Nephron progenitor cell (in vitro differentiated cells): Measurements from ENCODE around the gene PPCDC.

ENCODE experiments used
- DNase-seq: peaks from one replicate; pipeline ENCODE4 v3.0.0; 2021
- H3K27ac Mint-ChIP-seq: 2 replicates; pipeline ENCODE4 v1.8.0; 2021; ENCODE audit warnings: mild to moderate bottlenecking, moderate library complexity, mixed read lengths
- H3K27me3 Mint-ChIP-seq: 2 replicates; pipeline ENCODE4 v1.8.0; 2021; ENCODE audit warnings: mild to moderate bottlenecking, low read depth, mixed read lengths; ENCODE audit not compliant: poor library complexity
- H3K36me3 Mint-ChIP-seq: 2 replicates; pipeline ENCODE4 v1.8.0; 2021; ENCODE audit warnings: low read depth, mixed read lengths
- H3K4me1 Mint-ChIP-seq: 2 replicates; pipeline ENCODE4 v1.8.0; 2021; ENCODE audit warnings: mixed read lengths
- H3K4me3 Mint-ChIP-seq: 2 replicates; pipeline ENCODE4 v1.8.0; 2021; ENCODE audit warnings: mild to moderate bottlenecking, moderate library complexity, mixed read lengths
- H3K9me3 Mint-ChIP-seq: 2 replicates; pipeline ENCODE4 v1.8.0; 2021; ENCODE audit warnings: mild to moderate bottlenecking, moderate library complexity, mixed read lengths
- TF ChIP-seq, protein P1 (sequence below): fragments of 200-600 bp; sonication (generic); IDR thresholded peaks from 2 replicates; pipeline ENCODE4 v1.5.0; 2021; ENCODE audit warnings: antibody characterized with exemption

The PPCDC gene

DNA sequence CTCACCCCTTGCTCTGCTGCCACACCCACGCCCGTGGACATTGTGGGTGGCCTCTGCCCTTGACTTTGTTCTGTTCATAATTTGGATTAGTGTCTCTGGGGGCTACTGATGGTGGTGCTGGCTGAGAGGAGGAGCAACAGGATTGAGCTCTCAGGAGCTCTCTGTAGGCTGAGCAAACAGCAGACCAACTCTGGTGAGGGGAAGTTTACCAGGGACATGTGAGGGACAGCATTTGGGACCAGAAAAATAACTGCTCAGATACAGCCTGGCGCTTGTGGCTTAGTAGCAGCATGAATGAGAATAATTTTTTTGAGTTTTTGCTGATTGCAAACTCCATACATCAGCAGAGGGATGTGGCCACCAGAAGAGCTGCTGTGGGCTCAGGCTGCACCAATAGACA is 14.8 kb downstream of the PPCDC start:
- Mint-ChIP-seq H3K27me3 (peaks cover 3% of the 10 kb centered on the region), H3K9me3 (no peaks in the 10 kb centered on the region), H3K4me1 (peaks cover 56% of the 10 kb centered on the region), H3K27ac (no peak overlapping the region), H3K4me3 (no peak overlapping the region), H3K36me3 (peaks cover 46% of the 10 kb centered on the region)
- TF ChIP-seq, protein P1, sequence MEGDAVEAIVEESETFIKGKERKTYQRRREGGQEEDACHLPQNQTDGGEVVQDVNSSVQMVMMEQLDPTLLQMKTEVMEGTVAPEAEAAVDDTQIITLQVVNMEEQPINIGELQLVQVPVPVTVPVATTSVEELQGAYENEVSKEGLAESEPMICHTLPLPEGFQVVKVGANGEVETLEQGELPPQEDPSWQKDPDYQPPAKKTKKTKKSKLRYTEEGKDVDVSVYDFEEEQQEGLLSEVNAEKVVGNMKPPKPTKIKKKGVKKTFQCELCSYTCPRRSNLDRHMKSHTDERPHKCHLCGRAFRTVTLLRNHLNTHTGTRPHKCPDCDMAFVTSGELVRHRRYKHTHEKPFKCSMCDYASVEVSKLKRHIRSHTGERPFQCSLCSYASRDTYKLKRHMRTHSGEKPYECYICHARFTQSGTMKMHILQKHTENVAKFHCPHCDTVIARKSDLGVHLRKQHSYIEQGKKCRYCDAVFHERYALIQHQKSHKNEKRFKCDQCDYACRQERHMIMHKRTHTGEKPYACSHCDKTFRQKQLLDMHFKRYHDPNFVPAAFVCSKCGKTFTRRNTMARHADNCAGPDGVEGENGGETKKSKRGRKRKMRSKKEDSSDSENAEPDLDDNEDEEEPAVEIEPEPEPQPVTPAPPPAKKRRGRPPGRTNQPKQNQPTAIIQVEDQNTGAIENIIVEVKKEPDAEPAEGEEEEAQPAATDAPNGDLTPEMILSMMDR = no peak
- DNase-seq = no peak

DNA sequence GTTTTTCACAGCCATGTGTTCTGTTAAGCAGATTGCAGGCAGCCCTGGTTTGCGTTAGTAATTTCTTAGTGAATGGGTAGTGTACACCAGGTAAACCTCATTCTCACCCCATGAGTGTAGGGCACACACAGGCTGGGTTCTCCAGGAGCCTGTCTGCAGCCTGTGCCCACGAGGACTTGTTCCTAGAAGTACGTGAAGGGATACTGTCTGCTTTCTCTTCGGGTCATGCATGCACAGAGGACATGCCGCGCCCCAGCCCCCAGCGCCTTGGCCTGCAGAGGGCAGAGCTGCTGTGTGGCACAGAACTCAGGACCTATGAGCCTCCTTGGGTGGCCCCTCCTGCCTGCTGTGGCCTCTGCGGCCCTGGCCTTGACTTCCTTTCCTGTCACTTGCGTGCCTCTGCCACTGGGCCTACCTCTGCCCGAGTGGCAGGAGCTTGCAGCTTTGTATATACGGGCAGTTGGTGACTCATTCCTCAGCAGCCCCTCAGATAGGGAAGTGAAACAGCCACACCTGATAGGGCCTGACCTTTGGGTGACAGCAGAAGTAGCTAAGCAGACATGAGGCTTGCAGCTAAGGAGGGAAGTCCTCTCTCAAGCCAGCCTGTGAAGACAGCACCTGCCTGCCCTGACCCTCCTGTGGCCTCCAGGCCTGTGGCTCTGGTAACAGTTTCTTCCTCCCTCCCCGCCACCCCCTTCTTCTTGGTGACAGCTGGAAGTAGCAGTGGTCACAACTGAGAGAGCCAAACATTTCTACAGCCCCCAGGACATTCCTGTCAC is 19.5 kb downstream of the PPCDC start:
- TF ChIP-seq, protein P1 = peak; percentile 25
- Mint-ChIP-seq H3K4me1 (peaks cover 68% of the 10 kb centered on the region), H3K9me3 (no peaks in the 10 kb centered on the region), H3K36me3 (peaks cover 19% of the 10 kb centered on the region), H3K27ac (peak overlapping the region; percentile 71), H3K27me3 (peaks cover 8% of the 10 kb centered on the region), H3K4me3 (no peak overlapping the region)
- peak; percentile 46 for DNase-seq

DNA sequence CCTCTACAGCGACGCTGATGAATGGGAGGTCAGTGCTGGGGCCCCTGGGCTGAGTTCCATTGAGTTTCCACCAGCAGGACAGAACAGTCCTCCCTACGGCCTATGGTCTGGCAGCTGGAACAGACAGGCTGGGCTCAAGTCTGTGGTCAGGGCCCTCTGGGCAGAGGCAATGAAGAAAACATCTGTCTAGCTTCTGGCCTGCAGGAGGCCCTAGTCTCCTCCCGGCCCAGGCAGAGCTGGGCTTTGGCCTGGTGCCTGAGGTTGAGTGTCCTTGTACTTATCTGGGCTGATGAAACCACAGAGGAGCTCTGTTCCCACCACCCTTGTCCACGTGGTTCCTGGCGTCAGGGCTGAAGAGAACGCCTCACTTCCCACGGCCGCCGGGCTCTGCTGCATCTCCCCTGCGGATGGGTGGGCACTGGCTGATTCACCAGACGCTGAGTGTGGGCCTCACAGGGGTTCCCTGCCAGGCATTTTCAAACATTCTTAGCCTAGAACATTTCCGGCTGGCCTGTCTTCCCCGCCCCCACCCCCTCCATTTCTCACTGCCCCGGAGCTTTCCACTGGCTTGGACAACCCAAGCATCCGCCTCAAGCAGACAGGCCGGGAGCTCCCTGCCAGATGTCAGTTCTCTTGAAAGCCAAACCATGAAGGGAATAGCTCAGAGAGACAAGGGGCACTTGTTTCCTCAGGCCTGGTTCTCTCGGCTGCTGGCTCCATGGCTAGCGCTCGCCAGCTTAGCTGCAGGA is 20.3 kb downstream of the PPCDC start:
- Mint-ChIP-seq H3K4me3 (no peak overlapping the region), H3K4me1 (peaks cover 61% of the 10 kb centered on the region), H3K27me3 (peaks cover 4% of the 10 kb centered on the region), H3K27ac (peak overlapping the region; percentile 71), H3K36me3 (peaks cover 12% of the 10 kb centered on the region), H3K9me3 (no peaks in the 10 kb centered on the region)
- TF ChIP-seq, protein P1 = no peak
- no peak for DNase-seq

DNA sequence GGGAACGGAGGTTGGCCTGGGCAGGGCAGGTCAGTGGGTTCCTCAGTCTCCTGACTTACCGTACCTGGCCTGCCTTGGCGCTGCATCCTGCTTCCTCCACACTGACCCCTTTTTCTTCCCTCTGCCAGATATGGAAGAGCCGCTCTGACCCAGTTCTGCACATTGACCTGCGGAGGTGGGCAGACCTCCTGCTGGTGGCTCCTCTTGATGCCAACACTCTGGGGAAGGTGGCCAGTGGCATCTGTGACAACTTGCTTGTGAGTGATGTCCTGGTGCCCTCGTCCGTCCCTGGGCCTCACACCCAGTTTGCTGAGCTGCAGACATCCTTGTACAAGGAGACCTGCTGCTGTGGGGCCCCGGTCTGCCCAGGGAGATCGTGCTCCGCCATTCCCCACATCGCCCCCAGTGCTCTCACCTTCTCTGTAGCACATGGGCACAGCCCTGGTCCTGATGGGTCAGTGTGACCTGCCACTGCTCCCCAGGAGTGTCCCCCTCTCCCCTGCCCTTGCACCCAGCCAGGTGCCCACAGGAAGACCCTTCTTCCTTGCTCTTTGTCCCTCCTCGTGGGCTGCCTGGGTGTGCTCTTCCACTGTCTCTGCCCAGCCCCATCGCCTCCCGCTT is 21.0 kb downstream of the PPCDC start:
- Mint-ChIP-seq H3K9me3 (no peaks in the 10 kb centered on the region), H3K4me3 (no peak overlapping the region), H3K27ac (no peak overlapping the region), H3K36me3 (peaks cover 6% of the 10 kb centered on the region), H3K27me3 (peaks cover 4% of the 10 kb centered on the region), H3K4me1 (peaks cover 54% of the 10 kb centered on the region)
- TF ChIP-seq, protein P1 = no peak
- DNase-seq = no peak

DNA sequence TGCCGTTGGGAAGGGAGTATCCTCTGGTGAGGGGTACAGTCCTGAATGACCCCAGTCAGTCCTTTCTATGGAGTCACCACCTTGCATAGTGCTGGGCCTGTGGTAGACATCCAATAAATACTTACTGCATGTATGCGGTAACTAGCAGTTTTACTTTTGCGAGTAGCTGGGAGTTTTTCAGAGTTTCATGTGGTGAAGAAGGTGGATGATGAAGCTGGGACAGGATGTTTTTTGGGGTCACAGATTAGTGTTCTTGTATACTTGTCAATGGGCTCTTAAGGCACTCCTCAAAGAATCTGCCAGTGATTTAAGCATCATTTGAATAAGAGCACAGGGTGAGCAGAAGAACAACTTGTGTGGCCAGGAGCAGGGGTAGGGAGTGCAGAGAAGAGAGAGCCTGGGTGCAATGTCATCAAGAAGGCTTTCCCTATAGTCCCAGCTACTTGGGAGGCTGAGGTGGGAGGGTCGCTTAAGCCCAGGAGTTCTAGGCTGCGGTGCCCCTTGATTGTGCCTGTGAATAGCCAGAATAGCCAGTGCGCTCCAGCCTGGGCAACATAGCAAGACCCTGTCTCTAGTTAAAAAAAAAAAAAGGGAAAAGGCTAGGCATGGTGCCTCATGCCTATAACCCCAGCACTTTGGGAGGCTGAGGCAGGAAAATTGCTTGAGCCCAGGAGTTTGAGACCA is 22.1 kb downstream of the PPCDC start:
- H3K36me3 Mint-ChIP-seq = peaks cover 6% of the 10 kb centered on the region
- no peak overlapping the region for H3K4me3 Mint-ChIP-seq
- peaks cover 51% of the 10 kb centered on the region for H3K4me1 Mint-ChIP-seq
- TF ChIP-seq, protein P1 = no peak
- H3K9me3 Mint-ChIP-seq = no peaks in the 10 kb centered on the region
- H3K27ac Mint-ChIP-seq = no peak overlapping the region
- H3K27me3 Mint-ChIP-seq = peaks cover 4% of the 10 kb centered on the region
- DNase-seq = no peak
